A673 (cell line): ENCODE results near the gene ANO3.
A peak's percentile ranks its signal among the peaks of the same experiment; 100 is the strongest.

Experiments used
- CTCF ChIP-seq: fragments of 300-800, 200-600 bp; sonication (generic); conservative IDR thresholded peaks from 2 replicates; pipeline ENCODE4 v1.5.1; 2017; ENCODE audit warnings: low read depth, mild to moderate bottlenecking, antibody characterized with exemption, low read length, moderate library complexity, mixed read lengths
- EZH2 ChIP-seq: fragments of 200-600 bp; sonication (generic); IDR thresholded peaks from 2 replicates; pipeline ENCODE4 v1.6.1; 2017; ENCODE audit warnings: borderline replicate concordance, low read depth, mild to moderate bottlenecking, mixed read lengths, antibody characterized with exemption, low read length; ENCODE audit not compliant: poor library complexity, severe bottlenecking

- TF ChIP-seq CTCF (peak; percentile 56), EZH2 (no peak)
Observed at GRCh38 chr11:26286472-26287066, 45.4 kb upstream of the ANO3 start.
